K562 (cell line): ENCODE results near the gene PTP4A2. TPM values are rescaled to one million over a fixed set of nuclear protein-coding genes. Genes with fewer than 3 reads are reported as not detected.

Experiments
- ARID3A ChIP-seq: IDR thresholded peaks from 2 replicates; pipeline ENCODE4 v1.6.1; 2012; ENCODE audit warnings: low read depth, low read length, improper control_type of control experiment, borderline replicate concordance
- CBFA2T3 ChIP-seq: fragments of 450-650 bp; IDR thresholded peaks from 2 replicates; pipeline ENCODE4 v1.6.1; 2017
- CC2D1A ChIP-seq: fragments of 450-650 bp; IDR thresholded peaks from 2 replicates; pipeline ENCODE4 v1.6.1; 2017; ENCODE audit warnings: mild to moderate bottlenecking
- CEBPG ChIP-seq, 3 experiments: fragments of 200-800 bp in 1 of 3; sonication (Bioruptor generic) in 1 of 3; sonication (generic) in 1 of 3; formaldehyde crosslinking in 1 of 3; IDR thresholded peaks in 2 of 3; conservative IDR thresholded peaks in 1 of 3; 2 replicates each; pipeline versions ENCODE4 v1.6.1 to v1.8.0; 2016 to 2022; ENCODE audit warnings: missing compliant biosample characterization in 2 of 3, missing genetic modification characterization in 2 of 3, mild to moderate bottlenecking in 1 of 3, missing genetic modification reagents in 1 of 3
- CHD1 ChIP-seq: fragments of 200-600 bp; sonication (generic); IDR thresholded peaks from one replicate; pipeline ENCODE4 v1.6.1; 2012; ENCODE audit warnings: mild to moderate bottlenecking, moderate library complexity, low read length, inconsistent platforms
- CHD2 ChIP-seq: IDR thresholded peaks from 2 replicates; pipeline ENCODE4 v1.6.1; 2011; ENCODE audit warnings: low read depth, low read length
- HMGN3 ChIP-seq: IDR thresholded peaks from 2 replicates; pipeline ENCODE4 v1.6.1; 2011; ENCODE audit warnings: borderline replicate concordance, low read depth, mild to moderate bottlenecking, mixed read lengths, low read length; ENCODE audit not compliant: insufficient read length; ENCODE audit errors: extremely low read depth
- KAT8 ChIP-seq: fragments of 450-650 bp; IDR thresholded peaks from 2 replicates; pipeline ENCODE4 v1.6.1; 2016; ENCODE audit warnings: low read depth, mild to moderate bottlenecking
- L3MBTL2 ChIP-seq: fragments of 450-650 bp; IDR thresholded peaks from 2 replicates; pipeline ENCODE4 v1.6.1; 2016; ENCODE audit warnings: mild to moderate bottlenecking, moderate library complexity
- NFATC3 ChIP-seq: fragments of 450-650 bp; IDR thresholded peaks from 2 replicates; pipeline ENCODE4 v1.6.1; 2017; ENCODE audit warnings: mild to moderate bottlenecking
- NR2C1 ChIP-seq, 2 experiments: fragments of 450-650 bp; IDR thresholded peaks; 2 replicates each; pipeline ENCODE4 v1.6.1; 2017; ENCODE audit warnings: mild to moderate bottlenecking in 2 of 2, antibody characterized with exemption in 1 of 2, inconsistent platforms in 1 of 2, missing compliant biosample characterization in 1 of 2, missing genetic modification characterization in 1 of 2
- POLR2A ChIP-seq: fragments of 450-650 bp; conservative IDR thresholded peaks from 2 replicates; pipeline ENCODE4 v1.6.1; 2016
- RAD21 ChIP-seq, 2 experiments: fragments of 250-450 bp in 1 of 2; fragments of 450-650 bp in 1 of 2; sonication (Bioruptor Pico) in 1 of 2; formaldehyde crosslinking in 1 of 2; IDR thresholded peaks in 1 of 2; conservative IDR thresholded peaks in 1 of 2; 2 replicates each; pipeline versions ENCODE4 v1.4.0 to v1.8.0; 2020 to 2022; ENCODE audit warnings: mild to moderate bottlenecking in 2 of 2, moderate library complexity in 1 of 2
- SAP30 ChIP-seq: fragments of 200-600 bp; sonication (generic); IDR thresholded peaks from 2 replicates; pipeline ENCODE4 v1.6.1; 2012; ENCODE audit warnings: borderline replicate concordance, low read depth, mild to moderate bottlenecking, moderate library complexity, low read length, control low read depth, inconsistent platforms; ENCODE audit not compliant: insufficient read depth, poor library complexity, severe bottlenecking
- SRSF7 ChIP-seq: fragments of 200-400 bp; formaldehyde crosslinking; optimal IDR thresholded peaks from 2 replicates; pipeline ENCODE3; 2017; ENCODE audit warnings: mild to moderate bottlenecking, low read depth, low read length
- TSC22D4 ChIP-seq: fragments of 450-650 bp; IDR thresholded peaks from 2 replicates; pipeline ENCODE4 v1.6.1; 2016; ENCODE audit warnings: missing genetic modification characterization, missing biosample characterization, control low read depth
- ZC3H8 ChIP-seq: fragments of 450-650 bp; IDR thresholded peaks from 2 replicates; pipeline ENCODE4 v1.6.1; 2017
- ZNF431 ChIP-seq: sonication (generic); formaldehyde crosslinking; IDR thresholded peaks from 2 replicates; pipeline ENCODE4 v1.8.0; 2022; ENCODE audit warnings: mild to moderate bottlenecking, missing genetic modification reagents
- polyA plus RNA-seq, 8 experiments: library from polyadenylated mRNA; depleted of rRNA in 4 of 8; stranded (reverse) in 5 of 8; unstranded in 3 of 8; fragments of >200 nt; fragmentation: Nextera tagmentation in 2 of 8; fragmentation: Illumina TruSeq in 1 of 8; extraction: Ambion mirVana in 2 of 8; extraction: Trizol in 1 of 8; gene quantifications; 2 replicates each; pipeline versions ENCODE4 v1.2.1 to v1.2.3, GENCODE V29; 2011 to 2014; ENCODE audit warnings: inconsistent platforms in 1 of 8, missing spikeins in 1 of 8
- total RNA-seq, 7 experiments: library from RNA; depleted of rRNA in 6 of 7; stranded (reverse); fragments of >200 nt in 6 of 7; fragmentation: Illumina TruSeq in 2 of 7; extraction: Trizol in 2 of 7; gene quantifications; 2 replicates each; pipeline versions ENCODE4 v1.2.1 to v1.2.3, GENCODE V29; 2011 to 2021; ENCODE audit warnings: low replicate concordance in 1 of 7
- TF ChIP-seq, protein P1 (sequence below): fragments of 250-450 bp; sonication (Bioruptor Pico); IDR thresholded peaks from 2 replicates; pipeline ENCODE4 v1.6.1; 2021; ENCODE audit warnings: mild to moderate bottlenecking
- TF ChIP-seq, protein P2 (sequence below): fragments of 450-650 bp; IDR thresholded peaks from 2 replicates; pipeline ENCODE4 v1.7.1; 2018; ENCODE audit warnings: mild to moderate bottlenecking, low read depth; ENCODE audit not compliant: partially characterized antibody
- TF ChIP-seq, protein P3 (sequence below): fragments of 250-450 bp; sonication (Bioruptor Pico); IDR thresholded peaks from 2 replicates; pipeline ENCODE4 v1.8.0; 2022; ENCODE audit warnings: moderate library complexity, mild to moderate bottlenecking, inconsistent platforms

Gene PTP4A2
- total and polyA plus RNA-seq, 9 of the 15 experiments (the other 6 are each of a cell fraction or from before 2014, with no cell fraction given), result 197 to 870 (median 480) TPM

- TF ChIP-seq ARID3A (peak; percentile 97), SRSF7 (no peak), ZNF431 (CRISPR knock-in tag) (no peak), ZC3H8 (no peak), NR2C1 (IDR thresholded peaks at IDR 0.05) (no peak; the same call in 1 of the 2 replicates), NR2C1 (tag; IDR thresholded peaks at IDR 0.05) (no peak), POLR2A (peak; percentile 62; the same call in 1 of the 2 replicates), HMGN3 (peak; percentile 33), CHD2 (peak; percentile 60), SAP30 (no peak), TSC22D4 (tag) (no peak), NFATC3 (no peak), L3MBTL2 (peak; percentile 75), CHD1 (no peak), CC2D1A (no peak), CEBPG (CRISPR knock-in tag; IDR thresholded peaks at IDR 0.05) (peak; percentile 81), CEBPG (tag; conservative IDR thresholded peaks at IDR 0.05 in 1 of 2, IDR thresholded peaks at IDR 0.05 in 1 of 2) (peak; percentile 90 to 94), KAT8 (no peak), CBFA2T3 (peak; percentile 64), RAD21 (CRISPR knock-in tag; conservative IDR thresholded peaks at IDR 0.05 in 1 of 2, IDR thresholded peaks at IDR 0.05 in 1 of 2) (peak; percentile 75 to 82)
- TF ChIP-seq, protein P1, sequence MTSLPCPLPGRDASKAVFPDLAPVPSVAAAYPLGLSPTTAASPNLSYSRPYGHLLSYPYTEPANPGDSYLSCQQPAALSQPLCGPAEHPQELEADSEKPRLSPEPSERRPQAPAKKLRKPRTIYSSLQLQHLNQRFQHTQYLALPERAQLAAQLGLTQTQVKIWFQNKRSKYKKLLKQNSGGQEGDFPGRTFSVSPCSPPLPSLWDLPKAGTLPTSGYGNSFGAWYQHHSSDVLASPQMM (CRISPR knock-in tag), result no peak
- TF ChIP-seq, protein P2, sequence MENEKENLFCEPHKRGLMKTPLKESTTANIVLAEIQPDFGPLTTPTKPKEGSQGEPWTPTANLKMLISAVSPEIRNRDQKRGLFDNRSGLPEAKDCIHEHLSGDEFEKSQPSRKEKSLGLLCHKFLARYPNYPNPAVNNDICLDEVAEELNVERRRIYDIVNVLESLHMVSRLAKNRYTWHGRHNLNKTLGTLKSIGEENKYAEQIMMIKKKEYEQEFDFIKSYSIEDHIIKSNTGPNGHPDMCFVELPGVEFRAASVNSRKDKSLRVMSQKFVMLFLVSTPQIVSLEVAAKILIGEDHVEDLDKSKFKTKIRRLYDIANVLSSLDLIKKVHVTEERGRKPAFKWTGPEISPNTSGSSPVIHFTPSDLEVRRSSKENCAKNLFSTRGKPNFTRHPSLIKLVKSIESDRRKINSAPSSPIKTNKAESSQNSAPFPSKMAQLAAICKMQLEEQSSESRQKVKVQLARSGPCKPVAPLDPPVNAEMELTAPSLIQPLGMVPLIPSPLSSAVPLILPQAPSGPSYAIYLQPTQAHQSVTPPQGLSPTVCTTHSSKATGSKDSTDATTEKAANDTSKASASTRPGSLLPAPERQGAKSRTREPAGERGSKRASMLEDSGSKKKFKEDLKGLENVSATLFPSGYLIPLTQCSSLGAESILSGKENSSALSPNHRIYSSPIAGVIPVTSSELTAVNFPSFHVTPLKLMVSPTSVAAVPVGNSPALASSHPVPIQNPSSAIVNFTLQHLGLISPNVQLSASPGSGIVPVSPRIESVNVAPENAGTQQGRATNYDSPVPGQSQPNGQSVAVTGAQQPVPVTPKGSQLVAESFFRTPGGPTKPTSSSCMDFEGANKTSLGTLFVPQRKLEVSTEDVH, result no peak
- TF ChIP-seq, protein P3, sequence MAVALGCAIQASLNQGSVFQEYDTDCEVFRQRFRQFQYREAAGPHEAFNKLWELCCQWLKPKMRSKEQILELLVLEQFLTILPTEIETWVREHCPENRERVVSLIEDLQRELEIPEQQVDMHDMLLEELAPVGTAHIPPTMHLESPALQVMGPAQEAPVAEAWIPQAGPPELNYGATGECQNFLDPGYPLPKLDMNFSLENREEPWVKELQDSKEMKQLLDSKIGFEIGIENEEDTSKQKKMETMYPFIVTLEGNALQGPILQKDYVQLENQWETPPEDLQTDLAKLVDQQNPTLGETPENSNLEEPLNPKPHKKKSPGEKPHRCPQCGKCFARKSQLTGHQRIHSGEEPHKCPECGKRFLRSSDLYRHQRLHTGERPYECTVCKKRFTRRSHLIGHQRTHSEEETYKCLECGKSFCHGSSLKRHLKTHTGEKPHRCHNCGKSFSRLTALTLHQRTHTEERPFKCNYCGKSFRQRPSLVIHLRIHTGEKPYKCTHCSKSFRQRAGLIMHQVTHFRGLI (CRISPR knock-in tag), result peak; percentile 7; the same call in 1 of the 2 replicates
Measured at GRCh38 chr1:31955917-31956736, 18.0 kb upstream of the PTP4A2 start (continued).
